BLaER1 (cell line): ENCODE data around the gene TRAF3IP3.

Experiments used
- H3K27ac ChIP-seq: shearing (Covaris generic); formaldehyde crosslinking; 2 replicates; pipeline ENCODE4 v1.8.1; 2022
- H3K27me3 ChIP-seq: shearing (Covaris generic); formaldehyde crosslinking; 2 replicates; pipeline ENCODE4 v1.8.1; 2022
- H3K36me3 ChIP-seq: shearing (Covaris generic); formaldehyde crosslinking; 2 replicates; pipeline ENCODE4 v1.8.1; 2022
- H3K4me1 ChIP-seq: shearing (Covaris generic); formaldehyde crosslinking; 2 replicates; pipeline ENCODE4 v1.8.1; 2022
- H3K4me2 ChIP-seq: shearing (Covaris generic); formaldehyde crosslinking; 2 replicates; pipeline ENCODE4 v1.8.1; 2022
- H3K4me3 ChIP-seq: shearing (Covaris generic); formaldehyde crosslinking; 2 replicates; pipeline ENCODE4 v1.8.1; 2022
- H3K9ac ChIP-seq: shearing (Covaris generic); formaldehyde crosslinking; 2 replicates; pipeline ENCODE4 v1.8.1; 2022
- H3K9me3 ChIP-seq: shearing (Covaris generic); formaldehyde crosslinking; 2 replicates; pipeline ENCODE4 v1.8.1; 2022
- H4K20me1 ChIP-seq: shearing (Covaris generic); formaldehyde crosslinking; 2 replicates; pipeline ENCODE4 v1.8.1; 2022
- Cebpa-rat ChIP-seq: shearing (Covaris generic); IDR thresholded peaks from 2 replicates; pipeline ENCODE4 v1.8.1; 2022

The TRAF3IP3 gene

GRCh38 chr1:209749205-209749604, 6.6 kb upstream of the TRAF3IP3 start:
- no peaks in the 10 kb centered on the region for H4K20me1 ChIP-seq
- H3K4me3 ChIP-seq: no peak overlapping the region
- H3K27me3 ChIP-seq: no peaks in the 10 kb centered on the region
- H3K9me3 ChIP-seq: no peaks in the 10 kb centered on the region
- no peak for TF ChIP-seq Cebpa-rat
- H3K27ac ChIP-seq: no peak overlapping the region
- no peak overlapping the region for H3K4me2 ChIP-seq
- no peaks in the 10 kb centered on the region for H3K36me3 ChIP-seq
- H3K4me1 ChIP-seq: peaks cover 11% of the 10 kb centered on the region
- no peak overlapping the region for H3K9ac ChIP-seq

- no peaks in the 10 kb centered on the region for H3K27me3 ChIP-seq
- TF ChIP-seq Cebpa-rat: no peak
Measured at GRCh38 chr1:209749670-209750323, 6.1 kb upstream of the TRAF3IP3 start.

GRCh38 chr1:209751627-209752231, 4.1 kb upstream of the TRAF3IP3 start:
- Histone ChIP-seq H3K9ac (no peak overlapping the region), H3K4me2 (peak overlapping the region; percentile 50), H3K4me3 (no peak overlapping the region), H3K36me3 (no peaks in the 10 kb centered on the region), H3K9me3 (no peaks in the 10 kb centered on the region), H3K27me3 (no peaks in the 10 kb centered on the region), H4K20me1 (no peaks in the 10 kb centered on the region), H3K27ac (no peak overlapping the region), H3K4me1 (peaks cover 30% of the 10 kb centered on the region)
- no peak for TF ChIP-seq Cebpa-rat

More at GRCh38 chr1:209749670-209750323, 6.1 kb upstream of the TRAF3IP3 start:
- peaks cover 11% of the 10 kb centered on the region for H3K4me1 ChIP-seq
- H4K20me1 ChIP-seq: no peaks in the 10 kb centered on the region
- H3K9me3 ChIP-seq: no peaks in the 10 kb centered on the region
- H3K9ac ChIP-seq: no peak overlapping the region
- no peaks in the 10 kb centered on the region for H3K36me3 ChIP-seq
- no peak overlapping the region for H3K27ac ChIP-seq
- no peak overlapping the region for H3K4me2 ChIP-seq
- H3K4me3 ChIP-seq: no peak overlapping the region

GRCh38 chr1:209752890-209753289, 3.0 kb upstream of the TRAF3IP3 start:
- H3K27me3 ChIP-seq: no peaks in the 10 kb centered on the region
- H4K20me1 ChIP-seq: no peaks in the 10 kb centered on the region
- no peak overlapping the region for H3K4me2 ChIP-seq
- no peak for TF ChIP-seq Cebpa-rat
- H3K9me3 ChIP-seq: no peaks in the 10 kb centered on the region
- H3K4me1 ChIP-seq: peaks cover 42% of the 10 kb centered on the region
- H3K4me3 ChIP-seq: no peak overlapping the region
- H3K36me3 ChIP-seq: no peaks in the 10 kb centered on the region
- no peak overlapping the region for H3K27ac ChIP-seq
- no peak overlapping the region for H3K9ac ChIP-seq

GRCh38 chr1:209755256-209755655, 597 bp upstream of the TRAF3IP3 start:
- no peaks in the 10 kb centered on the region for H3K9me3 ChIP-seq
- H3K4me1 ChIP-seq: peaks cover 53% of the 10 kb centered on the region
- no peaks in the 10 kb centered on the region for H4K20me1 ChIP-seq
- H3K27ac ChIP-seq: peak overlapping the region; percentile 78
- peaks cover 10% of the 10 kb centered on the region; the same call in 1 of the 2 replicates for H3K36me3 ChIP-seq
- no peak overlapping the region for H3K4me3 ChIP-seq
- H3K9ac ChIP-seq: no peak overlapping the region
- H3K4me2 ChIP-seq: peak overlapping the region; percentile 96
- no peak for TF ChIP-seq Cebpa-rat
- no peaks in the 10 kb centered on the region for H3K27me3 ChIP-seq

- H3K27ac ChIP-seq: peak overlapping the region; percentile 78
Measured at GRCh38 chr1:209756615-209757445, 977 bp downstream of the TRAF3IP3 start.

GRCh38 chr1:209758400-209758799, 2.5 kb downstream of the TRAF3IP3 start:
- no peaks in the 10 kb centered on the region for H4K20me1 ChIP-seq
- H3K36me3 ChIP-seq: peaks cover 28% of the 10 kb centered on the region
- no peak overlapping the region for H3K9ac ChIP-seq
- H3K4me2 ChIP-seq: peak overlapping the region; percentile 42
- TF ChIP-seq Cebpa-rat: no peak
- H3K27ac ChIP-seq: no peak overlapping the region
- no peaks in the 10 kb centered on the region for H3K9me3 ChIP-seq
- H3K4me3 ChIP-seq: no peak overlapping the region
- H3K4me1 ChIP-seq: peaks cover 42% of the 10 kb centered on the region
- H3K27me3 ChIP-seq: no peaks in the 10 kb centered on the region

More at GRCh38 chr1:209756615-209757445, 977 bp downstream of the TRAF3IP3 start:
- Histone ChIP-seq H3K9ac (peak overlapping the region; percentile 43), H3K4me1 (peaks cover 43% of the 10 kb centered on the region), H3K4me2 (peak overlapping the region; percentile 96), H3K4me3 (peak overlapping the region; percentile 57), H4K20me1 (no peaks in the 10 kb centered on the region), H3K36me3 (peaks cover 17% of the 10 kb centered on the region), H3K9me3 (no peaks in the 10 kb centered on the region), H3K27me3 (no peaks in the 10 kb centered on the region)
- TF ChIP-seq Cebpa-rat: no peak

- no peak overlapping the region for H3K4me2 ChIP-seq
- no peak overlapping the region for H3K9ac ChIP-seq
- no peak overlapping the region for H3K4me3 ChIP-seq
- H3K27me3 ChIP-seq: no peaks in the 10 kb centered on the region
- peaks cover 30% of the 10 kb centered on the region for H3K36me3 ChIP-seq
- no peak overlapping the region for H3K27ac ChIP-seq
- H4K20me1 ChIP-seq: no peaks in the 10 kb centered on the region
- H3K9me3 ChIP-seq: no peaks in the 10 kb centered on the region
- peaks cover 41% of the 10 kb centered on the region for H3K4me1 ChIP-seq
- no peak for TF ChIP-seq Cebpa-rat
Measured at GRCh38 chr1:209759829-209760359, 4.0 kb downstream of the TRAF3IP3 start.

- H3K4me2 ChIP-seq: no peak overlapping the region
- H3K36me3 ChIP-seq: peaks cover 30% of the 10 kb centered on the region
- H3K27me3 ChIP-seq: no peaks in the 10 kb centered on the region
- peaks cover 37% of the 10 kb centered on the region for H3K4me1 ChIP-seq
- TF ChIP-seq Cebpa-rat: no peak
- H3K9me3 ChIP-seq: no peaks in the 10 kb centered on the region
- no peak overlapping the region for H3K27ac ChIP-seq
- no peak overlapping the region for H3K4me3 ChIP-seq
- H4K20me1 ChIP-seq: no peaks in the 10 kb centered on the region
- H3K9ac ChIP-seq: no peak overlapping the region
Measured at GRCh38 chr1:209761011-209761635, 5.3 kb downstream of the TRAF3IP3 start.
